Adrenal gland (tissue), 12 donors: ENCODE data around the gene PGK2. TPM values are rescaled to one million over a fixed set of nuclear protein-coding genes. Genes with fewer than 3 reads are reported as not detected.

ENCODE experiments used
- DNase-seq, 7 donors: peaks; one replicate each; pipeline ENCODE4 v3.0.0-alpha.2; 2019 to 2020
- H3K27ac ChIP-seq, 5 donors: fragments of 200-600 bp; sonication (generic) in 4 of 5; 1 replicate in 3 of 5; 2 replicates in 2 of 5; pipeline versions ENCODE4 v1.5.1 to v1.8.0; 2016 to 2020; ENCODE audit warnings: mild to moderate bottlenecking in 1 of 5
- H3K27me3 ChIP-seq: fragments of 200-600 bp; 2 replicates; pipeline ENCODE4 v1.8.0; 2021
- H3K36me3 ChIP-seq, 2 donors: fragments of 200-600 bp; replicated peaks in 1 of 2; 1 replicate in 1 of 2; 2 replicates in 1 of 2; pipeline versions ENCODE4 v1.5.1 to v1.8.0; 2018 to 2022
- H3K4me1 ChIP-seq, 2 donors: fragments of 200-600 bp; replicated peaks in 1 of 2; 1 replicate in 1 of 2; 2 replicates in 1 of 2; pipeline versions ENCODE4 v1.5.1 to v1.8.0; 2018 to 2021
- H3K4me3 ChIP-seq, 4 donors: fragments of 200-600 bp; sonication (generic) in 3 of 4; one replicate each; pipeline ENCODE4 v1.5.1; 2016 to 2018
- H3K9me3 ChIP-seq, 3 donors: fragments of 200-600 bp; sonication (generic) in 1 of 3; replicated peaks in 1 of 3; 1 replicate in 2 of 3; 2 replicates in 1 of 3; pipeline versions ENCODE4 v1.5.1 to v1.8.0; 2016 to 2021
- CTCF ChIP-seq, 6 experiments: fragments of 450-650 bp in 4 of 6; fragments of 200-600 bp in 2 of 6; sonication (generic) in 1 of 6; IDR thresholded peaks; 1 replicate in 5 of 6; 2 replicates in 1 of 6; pipeline versions ENCODE4 v1.5.1 to v1.8.0; 2016 to 2021; ENCODE audit warnings: antibody characterized with exemption in 6 of 6, mild to moderate bottlenecking in 2 of 6, moderate library complexity in 1 of 6
- POLR2A ChIP-seq, 2 donors: fragments of 450-650 bp; IDR thresholded peaks; one replicate each; pipeline ENCODE4 v1.6.1; 2017; ENCODE audit warnings: antibody characterized with exemption in 2 of 2, mild to moderate bottlenecking in 2 of 2, moderate library complexity in 1 of 2
- WGBS, 4 donors: extraction: QIAGEN DNeasy Blood & Tissue Kit in 2 of 4; methylation state at CpG; one replicate each; pipeline versions ENCODE4 v1.1.5 to v1.1.7; 2013 to 2017; 5-methylcytosine and 5-hydroxymethylcytosine counted together
- intact Hi-C, 2 donors: fragments of 100-400 bp; cut with DNase I; formaldehyde crosslinking; loops; one replicate each; pipeline versions ENCODE4 v1.14.1 to v1.15.0; 2022 to 2023
- polyA plus RNA-seq, 3 donors: library from polyadenylated mRNA; stranded (reverse); fragments of 200-250 nt in 2 of 3; fragments of 350-450 nt in 1 of 3; fragmentation: Illumina TruSeq in 1 of 3; extraction: RNeasy Lipid Tissue Mini Kit (QIAGEN cat#74804) in 1 of 3; gene quantifications; one replicate each; pipeline ENCODE4 v1.2.3, GENCODE V29; 2013 to 2014
- total RNA-seq, 9 donors: library from RNA; depleted of rRNA in 4 of 9; stranded (reverse); fragments of >200 nt in 4 of 9; fragments of 120-200 nt in 1 of 9; fragmentation: NEBNext Ultra II Directional in 1 of 9; extraction: Animal tissue kit (Norgen Biotek cat#: 25700) in 1 of 9; gene quantifications; one replicate each; pipeline versions ENCODE4 v1.1.0 to v1.2.4, GENCODE V29; 2013 to 2023
- donor health status: healthy with polysubstance abuse.
- donor health status: Bipolar disorder and iron deficiency.
- donor health status: DM: yes; HTN: yes; CAD: no.
- donor health status: DM: no; HTN: no; CAD: no.
- donor health status: DM: no; HTN: no; CAD: no.
- donor health status: DM: yes; HTN: yes; CAD: no.

Gene PGK2
- total and polyA plus RNA-seq, 12 donors = not detected

GRCh38 chr6:49815166-49815565 lies 28.1 kb upstream of the PGK2 start:
- intact Hi-C loops = no loop called here
- Histone ChIP-seq H3K4me3 (no peak overlapping the region), H3K9me3 (no peaks in the 10 kb centered on the region), H3K27ac (no peak overlapping the region), H3K27me3 (no peaks in the 10 kb centered on the region), H3K36me3 (no peaks in the 10 kb centered on the region), H3K4me1 (no peaks in the 10 kb centered on the region)
- WGBS, 4 donors = 68 to 82% (median 72%) methylated on average over 2 of the region's 2 CpGs
- TF ChIP-seq CTCF (IDR thresholded peaks at IDR 0.05) (no peak), POLR2A (IDR thresholded peaks at IDR 0.05) (no peak)
- DNase-seq = no peak

GRCh38 chr6:49813248-49813647 lies 26.2 kb upstream of the PGK2 start:
- no peaks in the 10 kb centered on the region for H3K4me1 ChIP-seq
- TF ChIP-seq CTCF (IDR thresholded peaks at IDR 0.05) = no peak
- TF ChIP-seq POLR2A (IDR thresholded peaks at IDR 0.05) = no peak
- intact Hi-C loops = no loop called here
- no peaks in the 10 kb centered on the region for H3K36me3 ChIP-seq
- DNase-seq = no peak
- 67 to 83% (median 78%) methylated on average over 2 of the region's 2 CpGs for WGBS, 4 donors
- H3K27ac ChIP-seq = no peak overlapping the region
- H3K4me3 ChIP-seq = no peak overlapping the region
- H3K9me3 ChIP-seq = no peaks in the 10 kb centered on the region
- H3K27me3 ChIP-seq = no peaks in the 10 kb centered on the region

DNA sequence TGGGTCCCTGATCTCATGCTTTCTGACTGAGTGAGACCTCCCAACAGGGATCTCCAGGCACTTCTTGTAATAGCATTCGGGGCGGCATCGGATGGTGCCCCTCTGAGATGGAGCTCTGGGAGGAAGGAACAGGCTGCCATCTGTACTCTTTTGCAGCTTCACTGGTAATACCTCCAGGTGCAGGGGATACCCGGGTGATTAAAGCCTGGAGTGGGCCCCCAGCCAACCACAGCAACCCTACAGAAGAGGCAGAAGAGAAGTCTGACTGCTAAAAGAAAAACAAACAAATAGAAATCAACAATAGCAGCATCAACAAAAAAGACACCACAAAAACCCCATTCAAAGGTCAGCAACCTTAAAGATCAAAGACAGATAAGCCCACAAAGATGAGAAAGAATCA lies 19.1 kb upstream of the PGK2 start:
- 85 to 92% (median 88%) methylated on average over 3 to 4 of the region's 4 CpGs for WGBS, 4 donors
- no peak overlapping the region for H3K4me3 ChIP-seq
- no peaks in the 10 kb centered on the region for H3K4me1 ChIP-seq
- intact Hi-C loops = no loop called here
- H3K27ac ChIP-seq = no peak overlapping the region
- DNase-seq = no peak
- no peaks in the 10 kb centered on the region for H3K27me3 ChIP-seq
- H3K9me3 ChIP-seq = no peaks in the 10 kb centered on the region
- TF ChIP-seq POLR2A (IDR thresholded peaks at IDR 0.05) (no peak), CTCF (IDR thresholded peaks at IDR 0.05) (no peak)
- no peaks in the 10 kb centered on the region for H3K36me3 ChIP-seq

DNA sequence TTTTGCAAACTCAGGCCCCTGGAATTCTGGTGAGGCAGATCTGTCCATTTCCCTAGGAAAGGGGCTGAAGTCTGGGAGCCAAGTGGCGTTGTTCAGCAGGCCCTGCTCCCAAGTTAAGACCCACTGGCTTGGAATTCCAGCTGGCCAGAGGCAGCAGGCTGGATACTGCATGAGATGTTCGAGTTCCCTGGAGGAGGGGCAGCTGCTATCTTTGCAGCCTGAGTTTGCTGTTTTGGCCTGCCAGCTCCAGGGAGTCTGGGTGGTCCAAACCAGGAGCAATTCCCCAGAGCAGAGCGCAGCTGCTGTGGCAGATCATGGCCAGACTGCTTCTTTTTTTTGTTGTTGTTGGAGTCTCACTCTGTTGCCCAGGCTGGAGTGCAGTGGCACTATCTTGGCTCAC lies 18.2 kb upstream of the PGK2 start:
- H3K4me3 ChIP-seq = no peak overlapping the region
- intact Hi-C loops = no loop called here
- H3K27ac ChIP-seq = no peak overlapping the region
- TF ChIP-seq CTCF (IDR thresholded peaks at IDR 0.05) (no peak), POLR2A (IDR thresholded peaks at IDR 0.05) (no peak)
- no peaks in the 10 kb centered on the region for H3K27me3 ChIP-seq
- no peaks in the 10 kb centered on the region for H3K36me3 ChIP-seq
- DNase-seq = no peak
- no peaks in the 10 kb centered on the region for H3K4me1 ChIP-seq
- H3K9me3 ChIP-seq = no peaks in the 10 kb centered on the region
- 65 to 75% (median 73%) methylated on average over 2 to 3 of the region's 3 CpGs for WGBS, 4 donors
